IMR-90 (cell line): Measurements from ENCODE around the gene SLCO3A1. TPM values are rescaled to one million over a fixed set of nuclear protein-coding genes. Genes with fewer than 3 reads are reported as not detected.

Experiments
- ATAC-seq: fragments of 200-7000 bp; cut with Tn5 transposase; 2 replicates; pipeline ENCODE4 v1.9.1; 2020; ENCODE audit warnings: low read depth, mild to moderate bottlenecking, moderate library complexity
- BruUV-seq: library from RNA; stranded (reverse); fragments of 400-500 nt; replicated peaks from 2 replicates; lab custom pipeline; 2021; lab: Mats Ljungman, UMichigan
- CTCF ChIA-PET: fragments of 300-600 bp; formaldehyde crosslinking; extraction: SDS; loops from one replicate; lab custom pipeline; 2021; ENCODE audit warnings: antibody characterized with exemption; lab: Yijun Ruan, JAX
- POLR2A ChIA-PET: fragments of 300-600 bp; sonication (Branson Sonifier 250); formaldehyde crosslinking; loops from one replicate; lab custom pipeline; 2022; ENCODE audit warnings: antibody characterized with exemption; ENCODE audit not compliant: unreplicated experiment; lab: Charles Lee
- DNase-seq: peaks from one replicate; pipeline ENCODE4 v3.0.0; 2013
- H2AFZ ChIP-seq: replicated peaks from 2 replicates; pipeline ENCODE3; 2013; ENCODE audit warnings: low read length, mild to moderate bottlenecking; ENCODE audit not compliant: poor library complexity
- H2AK5ac ChIP-seq: 2 replicates; pipeline ENCODE4 v1.6.1; 2013; ENCODE audit warnings: low read depth, low read length, inconsistent platforms
- H2AK9ac ChIP-seq: replicated peaks from 2 replicates; pipeline ENCODE3; 2013; ENCODE audit warnings: mild to moderate bottlenecking, low read depth, low read length, moderate library complexity; ENCODE audit not compliant: poor library complexity
- H2BK120ac ChIP-seq: 2 replicates; pipeline ENCODE4 v1.6.1; 2013; ENCODE audit warnings: low read depth, low read length, inconsistent platforms
- H2BK15ac ChIP-seq: 3 replicates; pipeline ENCODE4 v1.6.1; 2013; ENCODE audit warnings: low read depth, low read length, inconsistent platforms
- H2BK20ac ChIP-seq: 2 replicates; pipeline ENCODE4 v1.6.1; 2013; ENCODE audit warnings: low read depth, mild to moderate bottlenecking, inconsistent platforms, low read length, moderate library complexity
- H2BK5ac ChIP-seq: 2 replicates; pipeline ENCODE4 v1.6.1; 2013; ENCODE audit warnings: mild to moderate bottlenecking, low read depth, low read length, inconsistent platforms; ENCODE audit not compliant: poor library complexity, severe bottlenecking
- H3K14ac ChIP-seq: replicated peaks from 2 replicates; pipeline ENCODE4 v1.6.1; 2013; ENCODE audit warnings: low read depth, low read length, inconsistent platforms
- H3K18ac ChIP-seq: 2 replicates; pipeline ENCODE4 v1.6.1; 2013; ENCODE audit warnings: low read depth, low read length, control low read depth
- H3K23ac ChIP-seq: 2 replicates; pipeline ENCODE4 v1.6.1; 2013; ENCODE audit warnings: low read depth, low read length, inconsistent platforms
- H3K27ac ChIP-seq: 2 replicates; pipeline ENCODE4 v1.5.1; 2013; ENCODE audit warnings: mild to moderate bottlenecking, control low read depth, low read length; ENCODE audit not compliant: insufficient read depth
- H3K27me3 ChIP-seq: 2 replicates; pipeline ENCODE4 v1.6.1; 2013; ENCODE audit warnings: low read length; ENCODE audit not compliant: control insufficient read depth, insufficient read depth
- H3K36me3 ChIP-seq: 2 replicates; pipeline ENCODE4 v1.6.1; 2013; ENCODE audit warnings: low read length, mixed read lengths; ENCODE audit not compliant: control insufficient read depth, insufficient read depth
- H3K4ac ChIP-seq: 2 replicates; pipeline ENCODE4 v1.6.1; 2013; ENCODE audit warnings: low read depth, low read length, inconsistent platforms
- H3K4me1 ChIP-seq: 2 replicates; pipeline ENCODE4 v1.6.1; 2013; ENCODE audit warnings: low read length, mixed read lengths; ENCODE audit not compliant: control insufficient read depth, insufficient read depth
- H3K4me2 ChIP-seq: 2 replicates; pipeline ENCODE4 v1.6.1; 2013; ENCODE audit warnings: low read depth, mild to moderate bottlenecking, control low read depth, low read length, moderate library complexity
- H3K4me3 ChIP-seq: 2 replicates; pipeline ENCODE4 v1.5.1; 2013; ENCODE audit warnings: low read depth, mild to moderate bottlenecking, control low read depth, low read length, moderate library complexity; ENCODE audit not compliant: insufficient read depth
- H3K56ac ChIP-seq: 2 replicates; pipeline ENCODE4 v1.6.1; 2013; ENCODE audit warnings: low read length, inconsistent platforms; ENCODE audit not compliant: insufficient read depth; ENCODE audit errors: extremely low read depth
- H3K79me1 ChIP-seq, 2 experiments: 2 replicates each; pipeline ENCODE4 v1.6.1; 2013; ENCODE audit warnings: low read length in 2 of 2, inconsistent platforms in 1 of 2, low read depth in 1 of 2
- H3K9ac ChIP-seq: 2 replicates; pipeline ENCODE4 v1.6.1; 2013; ENCODE audit warnings: low read depth, low read length, control low read depth
- H3K9me1 ChIP-seq: 2 replicates; pipeline ENCODE4 v1.6.1; 2013; ENCODE audit warnings: low read length, inconsistent platforms; ENCODE audit not compliant: insufficient read depth
- H3K9me3 ChIP-seq: 2 replicates; pipeline ENCODE4 v1.6.1; 2013; ENCODE audit warnings: low read length; ENCODE audit not compliant: control insufficient read depth, insufficient read depth
- H4K20me1 ChIP-seq: 2 replicates; pipeline ENCODE4 v1.6.1; 2013; ENCODE audit warnings: low read length, inconsistent platforms; ENCODE audit not compliant: insufficient read depth
- H4K5ac ChIP-seq: 2 replicates; pipeline ENCODE4 v1.6.1; 2013; ENCODE audit warnings: mild to moderate bottlenecking, low read depth, low read length, control low read depth
- H4K8ac ChIP-seq, 2 experiments: 2 replicates each; pipeline ENCODE4 v1.6.1; 2013; ENCODE audit warnings: low read depth in 2 of 2, low read length in 2 of 2, control low read depth in 1 of 2, inconsistent platforms in 1 of 2
- H4K91ac ChIP-seq: 2 replicates; pipeline ENCODE4 v1.6.1; 2013; ENCODE audit warnings: low read depth, low read length, inconsistent platforms; ENCODE audit not compliant: insufficient read depth
- BHLHE40 ChIP-seq: fragments of 150-350 bp; IDR thresholded peaks from 2 replicates; pipeline ENCODE4 v1.6.1; 2016; ENCODE audit warnings: mild to moderate bottlenecking, low read depth, low read length
- CEBPB ChIP-seq: IDR thresholded peaks from 2 replicates; pipeline ENCODE4 v1.6.1; 2012; ENCODE audit warnings: low read depth, low read length, improper control_type of control experiment
- CHD1 ChIP-seq: IDR thresholded peaks from 2 replicates; pipeline ENCODE4 v1.6.1; 2012; ENCODE audit warnings: low read depth, low read length, improper control_type of control experiment
- FOS ChIP-seq: fragments of 150-350 bp; IDR thresholded peaks from 2 replicates; pipeline ENCODE4 v1.6.1; 2016; ENCODE audit warnings: low read depth, low read length
- MAFK ChIP-seq: IDR thresholded peaks from 2 replicates; pipeline ENCODE4 v1.6.1; 2012; ENCODE audit warnings: low read depth, low read length, improper control_type of control experiment
- MAZ ChIP-seq: IDR thresholded peaks from 2 replicates; pipeline ENCODE4 v1.6.1; 2012; ENCODE audit warnings: low read depth, mild to moderate bottlenecking, low read length, improper control_type of control experiment, moderate library complexity, borderline replicate concordance
- MXI1 ChIP-seq: IDR thresholded peaks from 2 replicates; pipeline ENCODE4 v1.6.1; 2012; ENCODE audit warnings: low read depth, mild to moderate bottlenecking, low read length, moderate library complexity, borderline replicate concordance
- NFE2L2 ChIP-seq: fragments of 150-350 bp; IDR thresholded peaks from 2 replicates; pipeline ENCODE4 v1.6.1; 2016; ENCODE audit warnings: low read depth, mild to moderate bottlenecking, low read length
- POLR2A ChIP-seq: IDR thresholded peaks from 2 replicates; pipeline ENCODE4 v1.6.1; 2012; ENCODE audit warnings: mild to moderate bottlenecking, low read depth, low read length
- RAD21 ChIP-seq: IDR thresholded peaks from 2 replicates; pipeline ENCODE4 v1.6.1; 2012; ENCODE audit warnings: low read length, improper control_type of control experiment
- RCOR1 ChIP-seq: IDR thresholded peaks from 2 replicates; pipeline ENCODE4 v1.6.1; 2012; ENCODE audit warnings: mild to moderate bottlenecking, low read length, improper control_type of control experiment; ENCODE audit not compliant: insufficient replicate concordance
- RFX5 ChIP-seq: IDR thresholded peaks from 2 replicates; pipeline ENCODE4 v1.8.0; 2012; ENCODE audit warnings: low read depth, mild to moderate bottlenecking, low read length, moderate library complexity
- SMC3 ChIP-seq: fragments of 150-350 bp; IDR thresholded peaks from 2 replicates; pipeline ENCODE4 v1.6.1; 2016; ENCODE audit warnings: low read depth, mild to moderate bottlenecking, antibody characterized with exemption, low read length, moderate library complexity
- WGBS, 2 experiments: methylation state at CpG; one replicate each; pipeline versions ENCODE4 v1.1.5 to v1.1.7; 2013; ENCODE audit warnings: missing lambda C conversion rate in 2 of 2; ENCODE audit not compliant: insufficient read length in 1 of 2; ENCODE audit errors: extremely low coverage in 2 of 2; 5-methylcytosine and 5-hydroxymethylcytosine counted together
- dilution Hi-C: fragments of 300-500 bp; cut with HindIII; formaldehyde crosslinking; loops from one replicate; pipeline ENCODE4 v1.14.3; 2018; ENCODE audit warnings: low sequenced_read_pairs; ENCODE audit not compliant: unreplicated experiment
- in situ Hi-C: fragments of 300-500 bp; cut with MboI; formaldehyde crosslinking; loops from 3 replicates; pipeline ENCODE4 v1.14.3; 2019; ENCODE audit warnings: low sequenced_read_pairs, inconsistent platforms, mixed read lengths
- intact Hi-C: fragments of 100-400 bp; cut with micrococcal nuclease; formaldehyde crosslinking; loops from 2 replicates; pipeline ENCODE4 v1.10.0; 2022
- polyA plus RNA-seq, 3 experiments: library from polyadenylated mRNA; depleted of rRNA; stranded (reverse); fragments of >200 nt; gene quantifications; 2 replicates each; pipeline ENCODE4 v1.2.3, GENCODE V29; 2012; ENCODE audit warnings: low replicate concordance in 1 of 3
- total RNA-seq: library from RNA; depleted of rRNA; stranded (reverse); fragments of >200 nt; gene quantifications from 2 replicates; pipeline ENCODE4 v1.2.3, GENCODE V29; 2012
- TF ChIP-seq, protein P1 (sequence below): fragments of 150-350 bp; IDR thresholded peaks from 2 replicates; pipeline ENCODE4 v1.6.1; 2016; ENCODE audit warnings: low read depth, mild to moderate bottlenecking, low read length, moderate library complexity, borderline replicate concordance
- TF ChIP-seq, protein P2 (sequence below): conservative IDR thresholded peaks from 2 replicates; pipeline ENCODE4 v1.5.1; 2012; ENCODE audit warnings: mild to moderate bottlenecking, low read depth, low read length, improper control_type of control experiment
- TF ChIP-seq, protein P3 (sequence below): fragments of 150-350 bp; IDR thresholded peaks from 2 replicates; pipeline ENCODE4 v1.6.1; 2017; ENCODE audit warnings: mild to moderate bottlenecking, antibody characterized with exemption, low read length, low read depth

The SLCO3A1 gene
- total and polyA plus RNA-seq, 2 of the 4 experiments (the other 2 are of a cell fraction): 4.7 to 8.1 TPM

GRCh38 chr15:91857772-91858171 is 4.3 kb downstream of the SLCO3A1 start:
- no peak overlapping the region for H4K91ac ChIP-seq
- H2BK20ac ChIP-seq: no peak overlapping the region
- no peak overlapping the region for H2BK120ac ChIP-seq
- no peak overlapping the region for H3K14ac ChIP-seq
- peaks cover 5 to 13% of the 10 kb centered on the region in 2 experiments; a peak in 1 of 4 replicates for H3K79me1 ChIP-seq
- ATAC-seq: no peak
- CTCF ChIA-PET: no interaction called here
- no peak overlapping the region for H3K4me2 ChIP-seq
- no peaks in the 10 kb centered on the region for H3K36me3 ChIP-seq
- no peak overlapping the region for H2AFZ ChIP-seq
- no peak overlapping the region for H2AK5ac ChIP-seq
- H4K8ac ChIP-seq: no peak overlapping the region
- H3K27ac ChIP-seq: no peak overlapping the region
- POLR2A ChIA-PET: interaction anchor here (0.6 kb wide), 2 partner anchors 82 to 530 kb away, joined by 3 to 5 read pairs; no protein-coding TSS in a partner anchor
- no peak overlapping the region for H3K4me3 ChIP-seq
- no peak overlapping the region for H3K9ac ChIP-seq
- peaks cover 5% of the 10 kb centered on the region; the same call in 1 of the 2 replicates for H3K9me1 ChIP-seq
- intact Hi-C loops (no loop called here), in situ Hi-C loops (no loop called here), dilution Hi-C loops (no loop called here)
- H3K4me1 ChIP-seq: no peaks in the 10 kb centered on the region; the same call in 1 of the 2 replicates
- H3K9me3 ChIP-seq: no peaks in the 10 kb centered on the region
- no peak overlapping the region for H2BK15ac ChIP-seq
- TF ChIP-seq CEBPB (no peak), BHLHE40 (no peak), RCOR1 (no peak), RFX5 (no peak), NFE2L2 (no peak), CHD1 (no peak), RAD21 (no peak), POLR2A (no peak), SMC3 (no peak), MAZ (no peak), MXI1 (no peak), MAFK (no peak), FOS (no peak)
- TF ChIP-seq, protein P1, sequence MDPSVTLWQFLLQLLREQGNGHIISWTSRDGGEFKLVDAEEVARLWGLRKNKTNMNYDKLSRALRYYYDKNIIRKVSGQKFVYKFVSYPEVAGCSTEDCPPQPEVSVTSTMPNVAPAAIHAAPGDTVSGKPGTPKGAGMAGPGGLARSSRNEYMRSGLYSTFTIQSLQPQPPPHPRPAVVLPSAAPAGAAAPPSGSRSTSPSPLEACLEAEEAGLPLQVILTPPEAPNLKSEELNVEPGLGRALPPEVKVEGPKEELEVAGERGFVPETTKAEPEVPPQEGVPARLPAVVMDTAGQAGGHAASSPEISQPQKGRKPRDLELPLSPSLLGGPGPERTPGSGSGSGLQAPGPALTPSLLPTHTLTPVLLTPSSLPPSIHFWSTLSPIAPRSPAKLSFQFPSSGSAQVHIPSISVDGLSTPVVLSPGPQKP: no peak
- TF ChIP-seq, protein P2, sequence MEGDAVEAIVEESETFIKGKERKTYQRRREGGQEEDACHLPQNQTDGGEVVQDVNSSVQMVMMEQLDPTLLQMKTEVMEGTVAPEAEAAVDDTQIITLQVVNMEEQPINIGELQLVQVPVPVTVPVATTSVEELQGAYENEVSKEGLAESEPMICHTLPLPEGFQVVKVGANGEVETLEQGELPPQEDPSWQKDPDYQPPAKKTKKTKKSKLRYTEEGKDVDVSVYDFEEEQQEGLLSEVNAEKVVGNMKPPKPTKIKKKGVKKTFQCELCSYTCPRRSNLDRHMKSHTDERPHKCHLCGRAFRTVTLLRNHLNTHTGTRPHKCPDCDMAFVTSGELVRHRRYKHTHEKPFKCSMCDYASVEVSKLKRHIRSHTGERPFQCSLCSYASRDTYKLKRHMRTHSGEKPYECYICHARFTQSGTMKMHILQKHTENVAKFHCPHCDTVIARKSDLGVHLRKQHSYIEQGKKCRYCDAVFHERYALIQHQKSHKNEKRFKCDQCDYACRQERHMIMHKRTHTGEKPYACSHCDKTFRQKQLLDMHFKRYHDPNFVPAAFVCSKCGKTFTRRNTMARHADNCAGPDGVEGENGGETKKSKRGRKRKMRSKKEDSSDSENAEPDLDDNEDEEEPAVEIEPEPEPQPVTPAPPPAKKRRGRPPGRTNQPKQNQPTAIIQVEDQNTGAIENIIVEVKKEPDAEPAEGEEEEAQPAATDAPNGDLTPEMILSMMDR: no peak
- TF ChIP-seq, protein P3, sequence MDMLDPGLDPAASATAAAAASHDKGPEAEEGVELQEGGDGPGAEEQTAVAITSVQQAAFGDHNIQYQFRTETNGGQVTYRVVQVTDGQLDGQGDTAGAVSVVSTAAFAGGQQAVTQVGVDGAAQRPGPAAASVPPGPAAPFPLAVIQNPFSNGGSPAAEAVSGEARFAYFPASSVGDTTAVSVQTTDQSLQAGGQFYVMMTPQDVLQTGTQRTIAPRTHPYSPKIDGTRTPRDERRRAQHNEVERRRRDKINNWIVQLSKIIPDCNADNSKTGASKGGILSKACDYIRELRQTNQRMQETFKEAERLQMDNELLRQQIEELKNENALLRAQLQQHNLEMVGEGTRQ: no peak
- H4K20me1 ChIP-seq: no peaks in the 10 kb centered on the region; the same call in 1 of the 2 replicates
- no CpG with 5 or more reads among the region's 2 CpGs for WGBS, 2 experiments
- H3K56ac ChIP-seq: no peak overlapping the region
- no peaks in the 10 kb centered on the region; the same call in 1 of the 2 replicates for H3K27me3 ChIP-seq
- H2AK9ac ChIP-seq: no peak overlapping the region
- H3K4ac ChIP-seq: no peak overlapping the region
- DNase-seq: no peak
- no peak overlapping the region for H3K18ac ChIP-seq
- H3K23ac ChIP-seq: no peak overlapping the region
- H4K5ac ChIP-seq: no peak overlapping the region
- no peak overlapping the region for H2BK5ac ChIP-seq
- no TSS peak for BruUV-seq
